HCT116 (cell line): ENCODE data around the gene ZNF521. TPM values are rescaled to one million over a fixed set of nuclear protein-coding genes. Genes with fewer than 3 reads are reported as not detected.

Experiments
- ATAC-seq: fragments of 200-7000 bp; cut with Tn5 transposase; 2 replicates; pipeline ENCODE4 v1.9.1; 2020; ENCODE audit warnings: mild to moderate bottlenecking, moderate library complexity
- BruUV-seq: library from RNA; stranded (reverse); fragments of 400-500 nt; replicated peaks from 2 replicates; lab custom pipeline; 2021; lab: Mats Ljungman, UMichigan
- CTCF ChIA-PET: fragments of 300-600 bp; sonication (Branson Sonifier 250); formaldehyde crosslinking; loops from one replicate; lab custom pipeline; 2021; ENCODE audit warnings: antibody characterized with exemption; lab: Charles Lee
- POLR2A ChIA-PET: fragments of 300-600, 350-600 bp; sonication (Branson Sonifier 250); formaldehyde crosslinking; loops from one replicate; lab custom pipeline; 2021; ENCODE audit warnings: antibody characterized with exemption; lab: Charles Lee
- RAD21 ChIA-PET, 2 experiments: fragments of 300-600 bp; sonication (Branson Sonifier 250); formaldehyde crosslinking; loops; one replicate each; lab custom pipeline; 2023; ENCODE audit warnings: low total read pairs in 2 of 2; ENCODE audit not compliant: uncharacterized antibody in 2 of 2, unreplicated experiment in 2 of 2, low non-redundant PET in 1 of 2; lab: Charles Lee
- DNase-seq: peaks from one replicate; pipeline ENCODE4 v3.0.0-alpha.2; 2010; ENCODE audit warnings: low read depth, low spot score
- H2AFZ ChIP-seq: fragments of 200-600 bp; shearing (Covaris generic), sonication (generic); 2 replicates; pipeline ENCODE4 v1.6.1; 2017; ENCODE audit warnings: low read depth, mixed run types, mixed read lengths, antibody characterized with exemption, low read length; ENCODE audit not compliant: poor library complexity, severe bottlenecking
- H3K27ac ChIP-seq: 2 replicates; pipeline ENCODE4 v1.5.1; 2012; ENCODE audit warnings: low read depth, low read length
- H3K27me3 ChIP-seq: fragments of 200-600 bp; sonication (generic); 2 replicates; pipeline ENCODE4 v1.6.1; 2016; ENCODE audit warnings: mixed run types, low read length, mixed read lengths; ENCODE audit not compliant: insufficient read depth
- H3K36me3 ChIP-seq, 2 experiments: fragments of 200-500 bp in 1 of 2; fragments of 200-600 bp in 1 of 2; sonication (Bioruptor generic) in 1 of 2; sonication (generic) in 1 of 2; 2 replicates each; pipeline versions ENCODE4 v1.5.1 to v1.6.1; 2014 to 2016; ENCODE audit warnings: low read length in 2 of 2, inconsistent platforms in 1 of 2, mixed read lengths in 1 of 2, mixed run types in 1 of 2; ENCODE audit not compliant: insufficient read depth in 2 of 2, control insufficient read depth in 1 of 2
- H3K4me1 ChIP-seq, 2 experiments: fragments of 200-600 bp in 1 of 2; sonication (generic) in 1 of 2; 2 replicates each; pipeline versions ENCODE4 v1.5.1 to v1.6.1; 2012 to 2017; ENCODE audit warnings: low read length in 2 of 2, inconsistent platforms in 1 of 2, mild to moderate bottlenecking in 1 of 2, mixed read lengths in 1 of 2, mixed run types in 1 of 2, moderate library complexity in 1 of 2; ENCODE audit not compliant: insufficient read depth in 2 of 2, control insufficient read depth in 1 of 2
- H3K4me2 ChIP-seq: fragments of 200-600 bp; sonication (generic); 2 replicates; pipeline ENCODE4 v1.6.1; 2017; ENCODE audit warnings: mixed run types, low read length, mixed read lengths
- H3K4me3 ChIP-seq, 2 experiments: fragments of 200-600 bp in 1 of 2; sonication (generic) in 1 of 2; replicated peaks in 1 of 2; 2 replicates each; pipeline ENCODE4 v1.5.1; 2011 to 2016; ENCODE audit warnings: low read length in 2 of 2, control low read depth in 1 of 2, low read depth in 1 of 2, mild to moderate bottlenecking in 1 of 2, mixed read lengths in 1 of 2, mixed run types in 1 of 2
- H3K79me2 ChIP-seq: fragments of 200-600 bp; sonication (generic); 2 replicates; pipeline ENCODE4 v1.6.1; 2017; ENCODE audit warnings: mild to moderate bottlenecking, mixed run types, low read length, moderate library complexity, mixed read lengths; ENCODE audit not compliant: insufficient read depth
- H3K9ac ChIP-seq: fragments of 200-600 bp; sonication (generic); 2 replicates; pipeline ENCODE4 v1.6.1; 2016; ENCODE audit warnings: low read length, mixed read lengths
- H3K9me2 ChIP-seq: fragments of 200-600 bp; sonication (generic), shearing (Covaris generic); 2 replicates; pipeline ENCODE4 v1.6.1; 2017; ENCODE audit warnings: mixed run types, mild to moderate bottlenecking, moderate library complexity; ENCODE audit not compliant: insufficient read depth
- H3K9me3 ChIP-seq, 2 experiments: fragments of 200-500 bp in 1 of 2; fragments of 200-600 bp in 1 of 2; sonication (Bioruptor generic) in 1 of 2; sonication (generic) in 1 of 2; 2 replicates each; pipeline ENCODE4 v1.6.1; 2014 to 2017; ENCODE audit warnings: low read length in 2 of 2, mixed read lengths in 2 of 2, inconsistent platforms in 1 of 2, low read depth in 1 of 2, mild to moderate bottlenecking in 1 of 2, mixed run types in 1 of 2, moderate library complexity in 1 of 2; ENCODE audit not compliant: control insufficient read depth in 1 of 2, insufficient read depth in 1 of 2
- H4K20me1 ChIP-seq: fragments of 200-600 bp; sonication (generic), shearing (Covaris generic); 2 replicates; pipeline ENCODE4 v1.6.1; 2017; ENCODE audit warnings: mixed run types, mild to moderate bottlenecking, moderate library complexity; ENCODE audit not compliant: insufficient read depth
- ATF3 ChIP-seq: IDR thresholded peaks from 2 replicates; pipeline ENCODE4 v1.6.1; 2012
- CBX3 ChIP-seq: IDR thresholded peaks from 2 replicates; pipeline ENCODE4 v1.6.1; 2012; ENCODE audit warnings: low read depth
- CEBPB ChIP-seq: IDR thresholded peaks from 2 replicates; pipeline ENCODE4 v1.6.1; 2012; ENCODE audit warnings: low read depth
- CTCF ChIP-seq, 3 experiments: fragments of 200-600 bp in 1 of 3; sonication (generic) in 1 of 3; IDR thresholded peaks in 2 of 3; conservative IDR thresholded peaks in 1 of 3; 2 replicates each; pipeline ENCODE4 v1.5.1; 2012 to 2017; ENCODE audit warnings: low read depth in 2 of 3, low read length in 2 of 3, antibody characterized with exemption in 1 of 3, borderline replicate concordance in 1 of 3, control low read depth in 1 of 3, mild to moderate bottlenecking in 1 of 3, mixed read lengths in 1 of 3, mixed run types in 1 of 3, moderate library complexity in 1 of 3; ENCODE audit not compliant: insufficient read depth in 1 of 3
- EZH2 ChIP-seq: fragments of 200-600 bp; sonication (generic); IDR thresholded peaks from 2 replicates; pipeline ENCODE4 v1.6.1; 2017; ENCODE audit warnings: antibody characterized with exemption, mixed run types
- FOSL1 ChIP-seq: IDR thresholded peaks from 2 replicates; pipeline ENCODE4 v1.6.1; 2012; ENCODE audit warnings: low read depth
- POLR2A ChIP-seq: IDR thresholded peaks from 2 replicates; pipeline ENCODE4 v1.7.0; 2011; ENCODE audit warnings: borderline replicate concordance; ENCODE audit not compliant: insufficient read depth, insufficient read length; ENCODE audit errors: extremely low read depth
- POLR2AphosphoS5 ChIP-seq: IDR thresholded peaks from 2 replicates; pipeline ENCODE4 v1.6.1; 2011; ENCODE audit warnings: mild to moderate bottlenecking, low read depth, low read length, moderate library complexity
- RAD21 ChIP-seq: IDR thresholded peaks from 2 replicates; pipeline ENCODE4 v1.6.1; 2012; ENCODE audit warnings: low read depth, mild to moderate bottlenecking
- SIN3A ChIP-seq: IDR thresholded peaks from 2 replicates; pipeline ENCODE4 v1.6.1; 2012; ENCODE audit warnings: low read depth
- SP1 ChIP-seq: IDR thresholded peaks from 2 replicates; pipeline ENCODE4 v1.6.1; 2012; ENCODE audit warnings: low read depth
- SRF ChIP-seq: IDR thresholded peaks from 2 replicates; pipeline ENCODE4 v1.6.1; 2012; ENCODE audit warnings: low read depth
- YY1 ChIP-seq: IDR thresholded peaks from 2 replicates; pipeline ENCODE4 v1.6.1; 2011; ENCODE audit warnings: low read length, low read depth, moderate library complexity, mild to moderate bottlenecking; ENCODE audit not compliant: insufficient replicate concordance; ENCODE audit errors: extremely low read depth
- ZBTB33 ChIP-seq: IDR thresholded peaks from 2 replicates; pipeline ENCODE4 v1.6.1; 2011; ENCODE audit warnings: mild to moderate bottlenecking, low read length, moderate library complexity; ENCODE audit not compliant: insufficient replicate concordance; ENCODE audit errors: extremely low read depth
- ZNF274 ChIP-seq: fragments of 200-500 bp; sonication (Bioruptor generic); IDR thresholded peaks from 2 replicates; pipeline ENCODE4 v1.6.1; 2014; ENCODE audit warnings: mild to moderate bottlenecking, low read depth, low read length, inconsistent platforms
- intact Hi-C: fragments of 100-400 bp; cut with micrococcal nuclease; formaldehyde crosslinking; loops from 2 replicates; pipeline ENCODE4 v1.10.0; 2022
- total RNA-seq: library from RNA; stranded (reverse); gene quantifications from one replicate; pipeline ENCODE4 v1.2.1, GENCODE V29; 2021; ENCODE audit not compliant: unreplicated experiment
- TF ChIP-seq, protein P1 (sequence below): IDR thresholded peaks from 2 replicates; pipeline ENCODE4 v1.6.1; 2012
- TF ChIP-seq, protein P2 (sequence below): IDR thresholded peaks from 2 replicates; pipeline ENCODE4 v1.6.1; 2012; ENCODE audit warnings: low read depth

ZNF521 gene
- total RNA-seq, 1 experiment from 2014 or later, result 0.10 TPM

GRCh38 chr18:25349926-25350487 is 2.0 kb downstream of the ZNF521 start:
- Histone ChIP-seq H3K4me1 (peaks cover 0 to 8% of the 10 kb centered on the region in 2 experiments; a peak in 1 of 4 replicates), H3K36me3 (no peaks in the 10 kb centered on the region), H3K9me3 (no peaks in the 10 kb centered on the region), H3K79me2 (no peaks in the 10 kb centered on the region), H3K27me3 (peaks cover 31% of the 10 kb centered on the region), H2AFZ (no peak overlapping the region), H4K20me1 (no peaks in the 10 kb centered on the region), H3K4me3 (no peak overlapping the region), H3K4me2 (no peak overlapping the region), H3K9me2 (no peaks in the 10 kb centered on the region), H3K27ac (no peak overlapping the region), H3K9ac (no peak overlapping the region)
- ChIA-PET CTCF (no interaction called here), RAD21 (no interaction called here), POLR2A (no interaction called here)
- no TSS peak for BruUV-seq
- intact Hi-C loops, result loop anchor here (5.0 kb wide), 1 partner anchor 152 kb away; no protein-coding TSS in a partner anchor
- DNase-seq (no peak), ATAC-seq (no peak)
- no peak for TF ChIP-seq EZH2
- TF ChIP-seq SRF, result no peak
- no peak for TF ChIP-seq POLR2AphosphoS5
- no peak for TF ChIP-seq ZBTB33
- no peak for TF ChIP-seq RAD21
- no peak for TF ChIP-seq POLR2A
- no peak for TF ChIP-seq CEBPB
- TF ChIP-seq, protein P1, sequence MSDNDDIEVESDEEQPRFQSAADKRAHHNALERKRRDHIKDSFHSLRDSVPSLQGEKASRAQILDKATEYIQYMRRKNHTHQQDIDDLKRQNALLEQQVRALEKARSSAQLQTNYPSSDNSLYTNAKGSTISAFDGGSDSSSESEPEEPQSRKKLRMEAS, result no peak
- TF ChIP-seq SP1, result no peak
- TF ChIP-seq CBX3, result no peak
- TF ChIP-seq ZNF274, result no peak
- TF ChIP-seq FOSL1, result no peak
- no peak for TF ChIP-seq CTCF (IDR thresholded peaks at IDR 0.05 in 2 of 3, conservative IDR thresholded peaks at IDR 0.05 in 1 of 3; ENCODE audit: borderline replicate concordance in 1 of 3, insufficient read depth in 1 of 3, low read depth in 2 of 3, low read length in 2 of 3)
- TF ChIP-seq, protein P2, sequence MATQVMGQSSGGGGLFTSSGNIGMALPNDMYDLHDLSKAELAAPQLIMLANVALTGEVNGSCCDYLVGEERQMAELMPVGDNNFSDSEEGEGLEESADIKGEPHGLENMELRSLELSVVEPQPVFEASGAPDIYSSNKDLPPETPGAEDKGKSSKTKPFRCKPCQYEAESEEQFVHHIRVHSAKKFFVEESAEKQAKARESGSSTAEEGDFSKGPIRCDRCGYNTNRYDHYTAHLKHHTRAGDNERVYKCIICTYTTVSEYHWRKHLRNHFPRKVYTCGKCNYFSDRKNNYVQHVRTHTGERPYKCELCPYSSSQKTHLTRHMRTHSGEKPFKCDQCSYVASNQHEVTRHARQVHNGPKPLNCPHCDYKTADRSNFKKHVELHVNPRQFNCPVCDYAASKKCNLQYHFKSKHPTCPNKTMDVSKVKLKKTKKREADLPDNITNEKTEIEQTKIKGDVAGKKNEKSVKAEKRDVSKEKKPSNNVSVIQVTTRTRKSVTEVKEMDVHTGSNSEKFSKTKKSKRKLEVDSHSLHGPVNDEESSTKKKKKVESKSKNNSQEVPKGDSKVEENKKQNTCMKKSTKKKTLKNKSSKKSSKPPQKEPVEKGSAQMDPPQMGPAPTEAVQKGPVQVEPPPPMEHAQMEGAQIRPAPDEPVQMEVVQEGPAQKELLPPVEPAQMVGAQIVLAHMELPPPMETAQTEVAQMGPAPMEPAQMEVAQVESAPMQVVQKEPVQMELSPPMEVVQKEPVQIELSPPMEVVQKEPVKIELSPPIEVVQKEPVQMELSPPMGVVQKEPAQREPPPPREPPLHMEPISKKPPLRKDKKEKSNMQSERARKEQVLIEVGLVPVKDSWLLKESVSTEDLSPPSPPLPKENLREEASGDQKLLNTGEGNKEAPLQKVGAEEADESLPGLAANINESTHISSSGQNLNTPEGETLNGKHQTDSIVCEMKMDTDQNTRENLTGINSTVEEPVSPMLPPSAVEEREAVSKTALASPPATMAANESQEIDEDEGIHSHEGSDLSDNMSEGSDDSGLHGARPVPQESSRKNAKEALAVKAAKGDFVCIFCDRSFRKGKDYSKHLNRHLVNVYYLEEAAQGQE, result no peak
- no peak for TF ChIP-seq ATF3
- TF ChIP-seq SIN3A, result no peak
- TF ChIP-seq YY1, result no peak
